Activated CD4-positive, CD25-positive, alpha-beta regulatory T cell treated with anti-CD3 and anti-CD28 coated beads, Interleukin-2, amount 50 U/mL, for 16 hours (primary cell): ENCODE measurements around the gene ATP2C1.
"Not testable (repeated sequence)": the region's sequence is repeated elsewhere in the genome, so short reads cannot be mapped to it uniquely, and the experiment has no call there.

Source experiments
- DNase-seq: peaks from one replicate; pipeline ENCODE4 v3.0.0-alpha.2; 2020; ENCODE audit warnings: low read depth, low spot score

ATP2C1 gene

GRCh38 chr3:131036200-131036816, 142.4 kb downstream of the ATP2C1 start:
- no peak for DNase-seq

GRCh38 chr3:131036986-131037385, 143.1 kb downstream of the ATP2C1 start:
- no peak for DNase-seq

- no peak for DNase-seq
Observed at GRCh38 chr3:131038326-131038725, 144.4 kb downstream of the ATP2C1 start.

GRCh38 chr3:131042271-131042985, 148.5 kb downstream of the ATP2C1 start:
- not testable (repeated sequence) for DNase-seq

- no peak for DNase-seq
Observed at GRCh38 chr3:131047582-131047981, 153.7 kb downstream of the ATP2C1 start.

GRCh38 chr3:131048030-131048429, 154.1 kb downstream of the ATP2C1 start:
- DNase-seq = no peak

GRCh38 chr3:131050001-131050400, 156.1 kb downstream of the ATP2C1 start:
- no peak for DNase-seq

- DNase-seq = no peak
Observed at GRCh38 chr3:131053043-131053859, 159.4 kb downstream of the ATP2C1 start.
